GM18870 (cell line): ENCODE results near the gene MYO18A.

Experiments
- ATAC-seq: cut with Tn5 transposase; IDR thresholded peaks from one replicate; pipeline ENCODE4 v1.9.1; 2021; ENCODE audit warnings: moderate library complexity; ENCODE audit not compliant: unreplicated experiment

MYO18A gene

DNA sequence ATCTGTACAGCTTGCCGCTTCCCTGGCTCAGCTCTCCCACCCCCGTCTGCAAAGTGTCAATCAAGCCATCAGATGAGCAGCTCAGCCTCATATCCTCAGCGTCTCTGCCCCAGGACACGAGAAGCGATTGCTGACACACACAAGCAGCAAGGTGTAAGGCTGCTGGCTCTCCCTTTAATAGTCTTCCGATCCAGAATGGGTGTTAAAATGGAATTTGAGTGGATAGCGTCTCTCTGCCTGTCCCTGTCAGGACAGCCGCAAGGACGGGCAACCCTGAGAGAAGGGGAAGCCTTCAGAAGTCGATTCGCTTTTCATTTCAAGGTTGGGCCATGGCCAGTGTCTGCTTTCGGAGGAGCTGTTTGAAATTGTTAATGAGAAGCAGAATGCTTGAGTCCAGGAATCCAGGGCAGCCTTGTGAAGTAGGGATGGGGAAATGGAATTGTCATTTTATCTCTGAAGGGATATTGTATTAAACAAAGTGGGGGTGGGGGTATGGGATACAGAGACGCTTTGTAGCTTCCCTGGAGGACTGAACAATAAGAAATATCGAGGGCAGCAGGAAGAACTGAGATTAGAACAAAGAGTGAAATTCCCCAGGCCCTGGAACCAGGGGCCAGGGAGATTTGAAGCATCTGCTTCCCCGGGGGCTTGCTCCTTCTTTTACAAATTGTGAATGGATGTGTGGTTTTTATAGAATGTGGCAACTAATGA is 142.0 kb downstream of the MYO18A start:
- no peak for ATAC-seq

DNA sequence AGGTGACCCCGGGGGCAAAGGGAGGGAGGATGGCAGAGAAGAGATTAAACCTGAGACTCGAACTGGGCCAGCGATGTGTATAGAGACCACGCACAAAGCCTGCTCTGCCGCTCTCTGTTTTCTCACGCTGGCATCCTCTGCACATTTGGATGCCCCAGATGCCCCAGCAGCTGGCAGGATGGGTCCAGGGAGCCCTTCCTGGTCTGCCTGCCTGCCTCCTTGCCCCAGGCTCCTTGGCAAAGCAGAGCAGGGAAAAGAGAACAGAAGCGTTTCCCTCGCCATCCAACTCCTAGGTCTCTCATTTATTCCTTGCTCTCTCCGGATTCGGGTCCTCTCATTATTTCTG is 142.5 kb downstream of the MYO18A start:
- no peak for ATAC-seq

DNA sequence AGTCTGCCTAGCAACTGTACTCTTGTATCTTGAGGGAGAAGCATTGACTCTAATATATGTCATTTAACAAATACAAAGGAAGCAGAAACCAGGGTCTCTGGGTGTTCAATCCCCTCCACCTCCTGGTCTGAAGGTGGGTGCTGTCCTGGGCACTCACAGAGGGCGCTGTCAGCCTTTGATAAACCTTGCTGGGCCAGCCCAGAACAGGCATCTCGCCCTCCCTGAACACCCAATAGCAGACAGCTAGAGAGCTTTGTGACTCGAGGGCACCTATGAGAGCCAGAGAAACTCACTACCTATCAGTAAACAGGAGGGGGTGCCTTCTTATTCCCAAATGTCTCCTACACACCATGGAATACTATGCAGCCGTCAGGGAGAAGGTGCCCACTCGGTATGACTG is 143.6 kb downstream of the MYO18A start:
- no peak for ATAC-seq

DNA sequence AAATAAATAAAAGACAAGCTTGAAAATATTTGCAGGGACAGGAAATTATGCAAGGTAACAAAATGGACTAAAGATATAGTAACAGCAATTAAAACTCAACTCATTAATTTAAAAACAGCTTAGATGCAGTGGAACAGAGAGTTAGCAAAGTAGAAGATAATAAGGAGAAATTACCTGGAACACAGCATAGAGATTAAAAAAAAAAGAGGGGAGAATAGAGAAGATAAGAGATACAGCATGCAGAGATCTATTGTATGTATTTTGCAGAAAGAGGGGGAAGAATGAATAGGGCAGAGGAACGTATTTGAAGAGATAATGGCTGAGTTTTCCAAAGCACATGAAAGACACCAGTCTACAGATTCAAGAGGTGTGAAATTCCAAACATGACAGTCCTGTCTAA is 145.7 kb downstream of the MYO18A start:
- no peak for ATAC-seq

DNA sequence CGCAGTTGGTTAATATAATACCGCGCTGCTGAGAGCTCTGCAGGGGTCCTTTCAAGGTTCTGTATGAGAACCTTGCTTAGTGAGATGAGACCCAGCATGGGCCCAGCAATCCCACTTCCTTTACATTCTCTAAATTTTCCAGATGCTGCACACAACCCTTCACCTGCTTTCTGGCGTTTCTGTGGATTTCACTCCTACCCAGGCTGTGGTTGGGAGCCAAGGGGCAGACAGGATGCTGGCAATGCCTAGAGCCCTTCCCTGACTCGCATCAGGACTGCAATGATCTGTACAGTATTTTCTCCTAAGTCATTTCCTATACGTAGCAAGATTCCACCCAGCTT is 147.4 kb downstream of the MYO18A start:
- no peak for ATAC-seq

DNA sequence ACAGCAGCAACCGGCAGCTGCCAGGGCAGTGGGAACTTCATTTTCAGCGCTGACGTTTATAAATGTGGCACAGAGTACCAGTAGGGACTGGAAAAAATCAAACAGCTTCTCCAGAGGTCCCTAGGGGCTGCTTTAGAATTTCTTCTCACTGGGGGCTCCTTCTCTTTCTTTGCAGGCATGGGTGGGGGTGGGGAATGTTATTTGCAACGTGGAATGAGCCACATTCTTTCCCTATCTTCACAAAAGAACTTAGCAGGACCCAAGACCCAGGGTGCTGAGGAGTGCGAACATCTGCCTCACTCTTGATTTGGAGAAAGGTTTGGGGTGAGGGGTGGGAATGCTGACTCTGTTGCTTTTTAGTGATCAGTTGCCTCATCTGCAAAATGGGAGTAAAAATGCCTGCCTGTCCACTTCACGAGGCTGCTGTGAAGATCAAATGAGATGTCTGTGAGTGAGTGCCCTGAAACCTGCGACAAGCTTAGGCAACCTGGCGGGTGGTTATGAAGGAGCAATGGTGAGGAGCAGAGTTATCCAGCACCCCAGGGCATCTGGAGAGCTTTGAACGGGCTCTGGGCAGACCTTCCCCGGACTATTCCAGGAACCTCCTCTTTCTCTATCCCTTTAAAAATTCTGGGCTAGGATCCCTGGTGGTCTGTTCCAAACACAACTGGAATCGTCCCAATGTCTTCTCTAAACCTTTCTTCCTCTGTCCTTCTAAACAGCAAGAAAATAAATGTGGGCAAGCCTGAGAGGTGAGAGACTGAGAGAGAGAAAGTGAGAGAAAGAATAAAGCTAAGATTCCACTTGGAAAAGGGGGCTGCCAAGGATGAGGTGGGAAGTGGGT is 148.0 kb downstream of the MYO18A start:
- ATAC-seq, result no peak

DNA sequence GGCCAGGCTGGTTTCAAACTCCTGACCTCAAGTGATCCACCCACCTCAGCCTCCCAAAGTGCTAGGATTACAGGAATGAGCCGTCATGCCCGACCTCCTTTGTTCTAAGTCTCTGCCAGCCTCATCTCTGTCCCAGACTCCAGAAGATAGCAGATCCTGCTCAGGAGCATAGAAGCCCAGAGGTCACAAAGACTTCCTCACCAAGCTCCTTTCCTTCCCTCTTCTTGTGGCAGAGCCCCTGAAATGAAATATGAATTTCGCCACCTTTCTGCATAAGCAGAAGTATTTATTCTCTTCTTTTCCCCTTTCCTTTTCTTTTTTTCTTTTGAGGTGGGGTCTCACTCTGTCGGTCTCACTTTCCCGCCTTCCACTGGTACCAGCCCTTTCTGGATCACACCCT is 148.7 kb downstream of the MYO18A start:
- no peak for ATAC-seq

DNA sequence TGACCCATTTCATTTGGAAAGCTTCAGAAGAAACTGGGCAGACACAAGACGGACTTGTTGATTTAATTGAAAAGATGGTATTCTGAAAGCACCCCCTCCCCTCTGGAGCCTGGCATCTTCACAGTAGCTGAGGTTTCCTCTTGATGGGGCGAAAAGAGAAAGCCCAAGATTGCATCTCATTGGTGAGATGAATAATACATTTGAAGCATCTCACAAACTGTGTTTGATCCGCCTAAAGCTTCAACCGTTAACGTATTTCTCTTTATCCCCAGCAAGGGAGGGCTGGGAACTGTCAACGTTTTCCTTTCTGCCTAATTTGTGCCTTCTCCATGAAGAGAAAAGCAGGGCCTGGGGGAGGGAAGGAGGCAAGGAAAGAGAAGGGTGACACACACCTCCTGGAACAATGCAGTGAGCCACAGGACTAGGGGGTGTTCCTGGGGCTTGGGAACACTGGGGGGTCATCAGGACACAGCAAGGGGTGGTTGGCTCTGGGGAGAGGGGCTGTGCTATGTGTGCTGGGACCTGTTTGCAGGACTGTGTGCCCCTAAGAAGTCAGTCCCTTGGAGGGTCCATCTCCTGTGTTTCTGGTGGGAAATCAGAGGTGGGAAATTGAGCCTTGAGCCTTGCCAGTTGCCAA is 155.8 kb downstream of the MYO18A start:
- no peak for ATAC-seq

DNA sequence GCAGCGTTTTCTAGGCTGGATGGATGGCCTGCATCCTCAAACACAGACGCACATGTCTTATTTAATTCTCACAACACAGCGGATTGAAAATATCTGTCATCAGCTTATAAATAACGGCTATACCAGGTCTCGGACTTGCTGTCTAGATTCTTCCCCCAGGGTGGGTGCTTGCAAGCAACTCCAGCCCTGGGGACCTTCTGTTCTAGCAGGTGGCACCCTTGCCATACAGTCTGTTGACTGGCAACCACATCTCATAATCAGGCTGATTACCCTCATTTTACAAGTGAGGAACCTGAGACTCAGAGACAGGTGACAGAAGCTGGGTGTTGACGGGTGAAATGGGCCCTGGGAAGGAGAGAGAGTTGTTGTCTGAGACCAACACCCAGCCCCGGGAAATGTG is 158.1 kb downstream of the MYO18A start:
- no peak for ATAC-seq

DNA sequence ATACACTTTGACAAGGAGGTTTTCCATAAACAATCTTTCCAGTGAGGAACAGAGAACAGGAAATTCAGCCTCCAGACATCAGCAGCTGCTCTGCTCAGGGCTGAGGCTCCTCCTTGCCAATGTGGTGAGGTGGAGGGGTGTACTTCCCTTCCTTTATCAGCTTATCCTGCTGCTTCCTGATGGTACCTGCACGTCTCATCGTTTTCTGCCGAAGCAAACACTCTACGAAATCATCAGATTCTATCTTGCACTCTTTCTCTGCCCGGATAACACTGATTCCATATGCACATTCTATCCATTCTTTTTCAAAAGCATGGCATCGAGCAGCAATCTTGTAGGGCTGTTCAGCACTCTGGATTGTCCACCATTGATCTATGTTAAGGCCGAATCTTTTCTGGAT is 159.0 kb downstream of the MYO18A start:
- no peak for ATAC-seq
